Epidermal melanocyte (primary cell): Measurements from ENCODE around the gene LMF2.
"Not testable (repeated sequence)": the region's sequence is repeated elsewhere in the genome, so short reads cannot be mapped to it uniquely, and the experiment has no call there.

Experiments used
- DNase-seq: peaks from one replicate; pipeline ENCODE4 v3.0.0; 2011; ENCODE audit warnings: low spot score; ENCODE audit not compliant: insufficient read length

Gene LMF2

DNA sequence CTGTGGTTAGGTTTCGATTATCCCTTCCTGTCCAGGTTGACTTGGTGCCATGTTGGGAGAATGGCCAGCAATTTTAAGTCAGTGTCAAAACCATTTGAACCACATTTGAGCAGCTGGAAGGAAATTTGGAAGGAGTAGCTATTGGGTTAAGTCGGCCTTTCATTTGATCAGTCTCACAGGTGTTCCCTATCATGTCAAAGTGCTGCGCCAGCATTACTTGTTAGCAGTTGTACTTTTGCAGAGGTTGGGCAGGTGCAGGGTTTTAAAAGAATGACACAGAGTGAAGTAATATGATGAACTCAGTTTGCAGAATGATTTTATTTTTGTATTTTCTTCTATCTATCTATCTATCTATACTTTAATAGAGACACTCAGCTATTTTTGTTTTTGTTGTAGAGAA, 28.7 kb upstream of the LMF2 start:
- no peak for DNase-seq

GRCh38 chr22:50535113-50535512, 27.6 kb upstream of the LMF2 start:
- no peak for DNase-seq

DNA sequence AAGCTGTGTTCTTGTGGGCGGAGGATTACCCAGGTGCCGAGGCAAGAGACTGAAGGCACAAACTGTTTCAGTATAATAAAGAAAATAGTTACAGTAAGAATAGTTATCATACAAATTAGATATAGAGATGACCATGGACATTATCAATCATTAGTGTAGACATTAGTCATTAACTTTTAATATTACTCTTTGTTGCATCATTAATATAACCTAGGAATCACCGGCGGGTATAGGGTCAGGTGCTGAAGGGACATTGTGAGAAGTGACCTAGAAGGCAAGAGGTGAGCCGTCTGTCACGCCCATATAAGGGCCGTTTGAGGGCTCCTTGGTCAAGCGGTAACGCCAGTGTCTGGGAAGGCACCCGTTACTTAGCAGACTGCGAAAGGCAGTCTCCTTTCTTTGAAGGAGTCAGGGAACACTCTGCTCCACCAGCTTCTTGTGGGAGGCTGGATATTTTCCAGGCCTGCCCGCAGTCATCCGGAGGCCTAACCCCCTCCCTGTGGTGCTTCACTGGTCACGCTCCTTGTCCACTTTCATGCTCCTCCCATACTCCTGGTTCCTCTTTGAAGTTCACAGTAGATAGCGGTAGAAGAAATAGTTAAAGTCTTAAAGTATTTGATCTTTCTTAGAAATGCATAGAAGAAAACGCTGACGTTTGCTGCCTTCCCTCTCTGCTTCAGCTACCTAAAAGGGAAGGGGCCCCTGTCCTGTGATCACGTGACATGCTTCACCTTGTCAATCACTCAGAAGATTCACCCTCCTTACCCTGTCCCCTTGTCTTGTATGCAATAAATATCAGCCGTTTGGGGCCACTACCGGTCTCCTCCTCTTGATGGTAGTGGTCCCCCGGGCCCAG, 26.6 kb upstream of the LMF2 start:
- not testable (repeated sequence) for DNase-seq

GRCh38 chr22:50532824-50533796, 25.6 kb upstream of the LMF2 start:
- DNase-seq = no peak

DNA sequence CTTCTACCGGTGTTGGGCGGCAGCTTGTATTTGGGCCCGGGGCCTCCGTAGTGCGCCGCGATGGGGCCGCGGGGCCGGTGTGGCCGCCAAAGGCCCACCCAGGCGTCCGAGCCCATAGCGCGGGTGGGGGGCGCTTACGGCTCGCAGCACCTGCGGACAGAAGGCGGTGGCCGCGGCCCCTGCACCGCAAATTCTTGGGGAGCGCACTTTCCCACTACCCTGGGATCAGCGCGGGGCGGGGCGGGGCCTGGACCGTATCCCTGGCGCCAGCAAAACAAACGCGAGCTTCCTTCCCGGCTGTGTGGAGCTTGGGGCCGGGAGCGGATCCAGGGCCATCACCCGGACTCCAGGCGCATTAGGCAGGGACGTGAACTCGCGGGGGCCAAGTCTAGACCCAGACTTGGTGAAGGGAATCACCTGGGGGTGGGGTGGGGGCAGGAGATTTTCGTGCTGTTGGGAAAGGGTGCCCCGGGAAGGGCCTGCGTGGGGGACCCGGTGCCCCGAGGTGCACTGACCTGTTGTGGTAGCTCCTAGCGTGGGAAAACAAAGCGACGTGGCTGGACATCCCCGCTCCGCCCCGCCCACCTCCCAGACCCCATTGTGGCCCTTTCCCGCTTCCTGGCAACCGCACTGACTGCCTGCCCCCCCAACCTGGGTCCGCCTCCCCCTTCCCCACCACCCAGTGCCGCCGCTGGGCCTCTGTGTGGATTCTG, 24.6 kb upstream of the LMF2 start:
- peak; percentile 67 for DNase-seq

DNA sequence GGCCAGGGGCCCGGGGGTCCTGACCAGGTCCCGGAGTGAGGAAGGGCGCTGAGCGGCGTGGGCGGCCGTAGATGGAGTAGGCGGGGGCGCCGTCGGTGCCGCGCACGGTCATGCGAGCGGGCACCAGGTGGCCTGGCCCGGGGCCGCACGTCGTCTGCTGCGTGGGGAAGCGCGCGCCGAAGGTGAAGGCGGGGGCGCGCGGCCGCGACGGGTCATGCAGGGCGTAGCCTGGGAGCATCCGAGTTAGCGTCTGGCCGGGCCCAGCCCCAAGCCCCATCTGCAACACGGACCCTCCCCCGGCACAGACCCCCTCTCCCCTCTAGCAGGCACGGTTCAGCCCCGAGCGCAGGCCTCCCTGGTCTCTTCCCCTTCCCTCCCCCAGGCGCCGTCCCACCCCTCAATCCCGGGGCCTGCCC, 24.1 kb upstream of the LMF2 start:
- peak; percentile 21 for DNase-seq

DNA sequence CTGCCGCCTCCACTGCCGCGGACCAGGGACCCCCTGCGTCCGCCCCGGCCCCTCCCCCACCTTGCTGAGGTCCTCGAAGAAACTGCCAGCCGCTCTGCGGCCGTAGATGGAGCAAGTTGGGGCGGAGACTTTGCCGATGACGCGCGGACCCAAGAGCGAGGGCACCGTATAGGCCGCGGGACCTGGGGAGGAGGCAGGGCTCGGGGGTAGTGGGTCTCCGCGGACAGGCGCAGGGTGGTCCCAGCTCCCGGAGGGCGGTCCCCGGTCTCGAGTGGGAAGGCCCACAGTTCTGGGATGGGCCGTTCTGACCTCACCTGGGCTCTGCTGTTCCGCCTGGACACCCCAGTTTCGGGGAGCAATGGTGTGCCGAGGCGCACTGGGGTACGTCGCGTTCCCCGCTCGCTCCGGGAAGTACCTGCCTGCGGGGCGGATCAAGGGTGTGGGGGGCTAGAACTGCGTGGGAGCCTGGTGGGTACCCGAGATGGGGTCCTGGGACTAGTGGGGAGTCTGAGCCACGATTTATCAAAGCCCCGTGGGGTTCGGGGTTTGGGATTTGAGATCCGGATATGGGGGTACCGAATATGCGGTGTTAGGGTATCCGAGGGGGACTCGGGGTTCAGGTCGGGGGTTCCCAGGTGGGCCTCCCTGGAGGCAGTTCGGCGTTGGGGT, 23.5 kb upstream of the LMF2 start:
- DNase-seq = peak; percentile 76

GRCh38 chr22:50530580-50530876, 23.0 kb upstream of the LMF2 start:
- DNase-seq = no peak

- DNase-seq = peak; percentile 56
Measured at GRCh38 chr22:50529897-50530579, 22.5 kb upstream of the LMF2 start, which contains the start of gene TYMP. Gene TYMP (minus strand): TSS chr22:50530012. CDS start chr22:50529709, 303 bp downstream.

- no peak for DNase-seq
Measured at GRCh38 chr22:50529416-50529896, 22.0 kb upstream of the LMF2 start.

DNA sequence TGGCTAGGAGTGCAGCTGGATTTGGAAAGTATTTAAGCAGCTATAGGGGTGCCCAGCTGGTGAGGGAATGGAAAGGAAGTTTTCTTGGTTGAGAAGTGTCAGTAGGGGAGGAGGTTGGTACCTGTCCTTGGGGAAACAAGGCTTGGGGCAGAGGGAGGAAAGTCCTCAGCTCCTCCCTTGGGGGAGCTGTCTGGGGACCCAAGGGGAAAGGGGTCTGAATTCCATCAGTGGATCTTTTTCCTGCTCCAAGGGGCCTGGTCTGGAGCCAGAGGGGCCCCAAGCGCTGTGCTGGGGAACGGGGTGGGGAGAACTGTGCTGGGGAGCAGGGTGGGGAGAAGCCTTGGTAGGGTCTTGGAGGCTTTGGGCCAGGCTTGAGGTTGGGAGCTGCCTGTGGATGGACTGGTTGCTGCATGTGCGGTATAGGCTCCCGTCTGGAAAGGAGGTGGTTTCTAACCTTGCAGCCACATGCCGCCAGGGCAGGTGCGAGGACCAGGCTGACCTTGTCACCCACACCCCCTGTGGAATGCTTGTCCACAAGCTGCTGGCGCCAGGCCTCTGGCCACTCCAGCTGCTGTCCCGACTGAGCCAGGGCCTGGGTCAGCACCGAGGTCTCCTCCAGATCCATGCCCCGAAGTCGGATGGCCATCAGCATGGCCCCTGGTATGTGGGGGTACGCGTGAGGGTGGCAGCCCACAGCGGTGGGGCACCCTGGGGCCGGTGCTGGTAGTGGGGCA, 21.3 kb upstream of the LMF2 start:
- no peak for DNase-seq

DNA sequence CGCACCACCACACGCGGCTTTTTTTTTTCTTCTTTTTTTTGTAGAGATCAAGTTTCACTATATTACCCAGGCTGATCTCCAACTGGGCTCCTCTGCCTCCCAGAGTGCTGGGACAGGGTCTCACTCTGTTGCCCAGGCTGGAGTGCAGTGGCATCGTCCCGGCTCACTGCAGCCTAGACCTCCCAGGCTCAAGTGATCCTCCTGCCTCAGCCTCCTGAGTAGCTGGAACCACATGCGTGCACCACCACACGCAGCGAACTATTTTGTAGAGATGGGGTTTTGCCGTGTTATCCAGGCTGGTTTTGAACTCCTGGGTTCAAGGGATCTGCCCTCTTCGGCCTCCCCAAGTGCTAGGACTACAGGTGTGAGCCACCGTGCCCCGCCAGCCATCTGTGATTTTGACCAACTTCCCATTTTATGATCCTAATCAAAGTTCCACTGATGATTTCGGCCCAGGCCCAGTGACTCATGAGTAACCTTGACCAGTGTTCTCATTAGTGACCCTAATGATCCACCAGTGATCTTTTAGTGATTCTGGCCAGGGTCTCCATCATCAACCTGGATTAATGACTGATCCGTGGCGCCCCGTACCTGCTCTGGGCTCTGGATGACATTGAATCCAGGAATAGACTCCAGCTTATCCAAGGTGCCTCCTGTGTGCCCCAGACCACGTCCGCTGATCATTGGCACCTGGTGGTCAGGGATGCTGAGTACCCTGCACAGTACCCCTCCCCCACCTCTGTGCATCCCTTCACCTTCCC, 20.6 kb upstream of the LMF2 start:
- DNase-seq = no peak

DNA sequence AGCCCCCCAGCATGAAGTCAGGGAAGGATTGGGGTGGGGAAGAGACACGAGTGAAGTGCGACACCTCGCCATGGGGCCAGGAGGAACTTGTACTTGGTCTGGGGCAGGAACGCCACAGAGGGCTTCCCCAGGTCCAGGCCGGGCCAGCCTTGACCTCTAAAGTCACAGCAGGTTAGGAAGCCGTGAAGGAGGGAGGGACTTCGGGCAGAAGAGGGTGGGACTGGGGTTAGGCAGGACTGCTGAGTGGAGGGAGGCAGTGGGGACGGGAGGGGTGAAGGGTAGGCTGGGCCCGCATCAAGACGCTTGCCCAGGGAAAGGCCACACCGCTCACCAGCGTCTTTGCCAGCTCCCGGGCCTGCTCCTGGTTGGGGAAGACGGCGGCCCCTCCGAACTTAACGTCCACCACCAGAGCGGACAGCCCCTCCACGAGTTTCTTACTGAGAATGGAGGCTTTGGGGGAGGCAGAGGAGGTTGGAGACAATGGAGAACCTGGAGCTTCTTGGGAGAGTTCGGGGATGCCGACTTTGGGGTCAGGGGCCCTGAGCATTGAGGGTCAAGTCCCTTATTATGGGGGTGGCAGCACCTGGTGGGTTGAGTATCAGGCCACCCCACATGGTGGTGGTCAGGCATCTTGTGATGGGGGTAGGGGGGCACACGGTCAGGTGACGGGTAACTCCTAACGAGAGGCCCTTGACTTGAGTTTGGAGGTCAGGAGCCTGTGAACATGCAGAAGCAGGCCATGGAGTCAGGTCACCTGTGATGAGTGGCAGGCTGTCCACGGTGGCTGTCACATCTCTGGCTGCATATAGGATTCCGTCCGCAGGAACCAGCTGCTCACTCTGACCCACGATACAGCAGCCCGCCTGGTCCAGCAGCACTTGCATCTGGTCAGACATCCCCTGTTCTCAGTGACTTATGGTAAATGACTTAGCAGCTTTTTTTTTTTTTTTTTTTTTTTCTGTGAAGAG, 19.6 kb upstream of the LMF2 start:
- no peak for DNase-seq

GRCh38 chr22:50526108-50526833, 18.8 kb upstream of the LMF2 start:
- peak; percentile 86 for DNase-seq

- DNase-seq = no peak
Measured at GRCh38 chr22:50525858-50526107, 18.3 kb upstream of the LMF2 start.

DNA sequence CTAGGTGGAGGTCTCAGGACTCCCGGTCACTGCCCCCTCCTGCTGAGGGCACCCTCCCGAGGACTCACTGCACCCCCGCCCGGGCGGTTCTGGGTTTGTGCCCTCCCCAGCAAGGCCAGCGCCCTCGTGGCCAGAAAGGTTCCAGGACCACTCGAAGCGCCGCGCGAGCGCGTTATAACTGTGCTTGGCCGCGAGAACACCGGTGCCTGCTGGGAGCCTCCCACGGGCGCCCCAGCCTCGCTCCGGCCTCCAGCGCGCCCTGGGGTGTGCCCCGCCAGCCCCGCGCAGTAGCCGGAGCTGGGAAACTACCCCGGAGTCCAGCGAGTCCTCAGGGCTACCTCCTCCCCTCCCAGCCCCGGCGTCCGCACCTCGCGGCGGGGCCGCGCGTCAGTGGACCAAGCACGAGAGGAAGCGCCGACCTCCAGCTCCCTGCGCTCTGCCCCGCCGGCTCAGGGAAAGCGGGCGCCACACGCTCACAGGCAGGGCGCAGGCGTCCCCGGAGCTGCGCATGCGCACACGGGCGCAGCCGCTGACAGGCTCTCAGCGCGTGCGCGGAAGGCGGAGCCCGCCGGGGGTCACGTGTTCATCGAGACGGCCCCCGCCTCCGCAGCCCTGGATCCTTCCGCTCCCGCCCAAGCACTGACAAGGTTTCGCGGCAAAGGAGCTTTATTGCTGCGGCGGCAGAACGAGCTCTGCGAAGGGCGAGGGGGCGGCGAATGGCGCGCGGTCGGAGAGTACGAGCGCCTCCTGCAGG, 17.8 kb upstream of the LMF2 start, which contains the start of gene SCO2:
Gene SCO2, minus strand, starts transcription at position 495 of the 754 bp plus-strand sequence. CDS start 1,187 bp downstream, outside the sequence.
- peak; percentile 100 for DNase-seq
